ENCODE measurements around the gene MEF2C. TPM values are rescaled to one million over a fixed set of nuclear protein-coding genes. Genes with fewer than 3 reads are reported as not detected.
"Not testable (repeated sequence)": the region's sequence is repeated elsewhere in the genome, so short reads cannot be mapped to it uniquely, and the experiment has no call there.

MEF2C gene
- total RNA-seq, 1 donor from 2014 or later: 1.8 TPM

GRCh38 chr5:88803309-88803708 lies 79.7 kb downstream of the MEF2C start:
- DNase-seq (ENCODE audit: low read depth): no peak

- peak; percentile 67 for DNase-seq (ENCODE audit: low read depth)
These were observed 82.9 kb downstream of the MEF2C start for GRCh38 chr5:88799938-88800535.

- DNase-seq (ENCODE audit: low read depth): not testable (repeated sequence)
These were observed 84.1 kb downstream of the MEF2C start for GRCh38 chr5:88798933-88799332.

GRCh38 chr5:88793797-88794196 lies 89.2 kb downstream of the MEF2C start:
- not testable (repeated sequence) for DNase-seq (ENCODE audit: low read depth)

GRCh38 chr5:88792144-88792840 lies 90.7 kb downstream of the MEF2C start:
- peak; percentile 97 for DNase-seq (ENCODE audit: low read depth)

GRCh38 chr5:88787856-88788255 lies 95.1 kb downstream of the MEF2C start:
- peak; percentile 75 for DNase-seq (ENCODE audit: low read depth)

- DNase-seq (ENCODE audit: low read depth): no peak
These were observed 96.2 kb downstream of the MEF2C start for GRCh38 chr5:88786789-88787188.

GRCh38 chr5:88785746-88786565 lies 97.0 kb downstream of the MEF2C start:
- peak; percentile 99 for DNase-seq (ENCODE audit: low read depth)

- DNase-seq (ENCODE audit: low read depth): no peak
These were observed 100.4 kb downstream of the MEF2C start for GRCh38 chr5:88782571-88782970.

- DNase-seq (ENCODE audit: low read depth): no peak
These were observed 102.2 kb downstream of the MEF2C start for GRCh38 chr5:88780736-88781135.

GRCh38 chr5:88778736-88779135 lies 104.2 kb downstream of the MEF2C start:
- DNase-seq (ENCODE audit: low read depth): no peak

GRCh38 chr5:88776692-88777091 lies 106.3 kb downstream of the MEF2C start:
- DNase-seq (ENCODE audit: low read depth): no peak

GRCh38 chr5:88772831-88773230 lies 110.2 kb downstream of the MEF2C start:
- DNase-seq (ENCODE audit: low read depth): no peak

GRCh38 chr5:88772047-88772446 lies 110.9 kb downstream of the MEF2C start:
- DNase-seq (ENCODE audit: low read depth): no peak

GRCh38 chr5:88770276-88771257 lies 112.4 kb downstream of the MEF2C start:
- no peak for DNase-seq (ENCODE audit: low read depth)

GRCh38 chr5:88769165-88769564 lies 113.8 kb downstream of the MEF2C start:
- DNase-seq (ENCODE audit: low read depth): no peak

GRCh38 chr5:88768411-88768810 lies 114.6 kb downstream of the MEF2C start:
- DNase-seq (ENCODE audit: low read depth): no peak

- no peak for DNase-seq (ENCODE audit: low read depth)
These were observed 117.2 kb downstream of the MEF2C start for GRCh38 chr5:88765798-88766197.

GRCh38 chr5:88765171-88765570 lies 117.8 kb downstream of the MEF2C start:
- no peak for DNase-seq (ENCODE audit: low read depth)

GRCh38 chr5:88761939-88762338 lies 121.0 kb downstream of the MEF2C start:
- no peak for DNase-seq (ENCODE audit: low read depth)

- DNase-seq (ENCODE audit: low read depth): peak; percentile 15
These were observed 121.6 kb downstream of the MEF2C start for GRCh38 chr5:88761269-88761850.

Data from renal cortical epithelial cell (primary cell).